ENCODE results near the gene C2orf42. TPM values are rescaled to one million over a fixed set of nuclear protein-coding genes. Genes with fewer than 3 reads are reported as not detected.

The C2orf42 gene
- total RNA-seq, 1 experiment from 2014 or later = 6.8 TPM

DNA sequence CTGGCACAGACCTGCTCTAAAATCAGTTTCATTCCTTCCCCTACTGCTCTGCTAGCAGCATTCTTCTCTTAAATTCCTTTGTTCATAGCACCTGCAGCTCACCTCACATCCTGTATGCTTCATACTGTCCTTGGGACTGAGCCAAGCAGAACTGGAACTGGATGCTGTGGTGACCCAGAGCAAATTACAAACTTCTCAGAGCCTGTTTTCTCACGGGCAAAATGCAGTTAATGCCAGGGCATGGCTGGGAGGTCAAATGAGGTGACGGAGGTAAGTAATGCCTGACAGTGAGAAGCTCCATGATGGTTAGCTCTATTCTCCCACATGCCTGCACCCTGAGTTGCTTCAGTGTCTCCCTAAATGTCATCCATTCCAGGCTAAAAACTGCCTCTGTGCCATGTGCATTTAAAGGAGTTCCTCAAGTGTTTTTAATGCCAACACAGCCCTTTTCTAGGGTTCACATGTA is 29.7 kb downstream of the C2orf42 start:
- ATAC-seq = peak; percentile 51
- CTCF ChIA-PET = no interaction called here
- POLR2A ChIA-PET = no interaction called here

DNA sequence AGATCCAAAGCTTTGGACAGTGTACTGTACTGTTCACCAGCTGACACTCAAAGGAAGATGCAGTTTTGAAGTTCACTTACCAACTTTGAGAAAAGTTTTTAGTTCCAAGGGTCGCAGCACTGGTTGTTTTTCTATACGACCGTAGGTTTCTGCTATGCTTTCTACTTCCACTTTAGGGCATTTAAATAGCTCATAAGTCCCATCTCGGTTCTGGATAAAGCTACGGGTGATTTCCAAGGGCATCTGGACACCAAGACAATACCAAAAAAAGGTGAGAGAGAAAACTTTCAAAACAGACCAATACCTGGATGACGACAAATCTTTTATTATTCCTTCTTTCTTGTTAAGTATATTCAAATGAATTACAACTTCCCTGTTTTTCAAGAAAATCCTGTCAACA is 30.3 kb downstream of the C2orf42 start:
- peaks cover 13% of the 10 kb centered on the region for H3K36me3 Mint-ChIP-seq
- H3K27me3 Mint-ChIP-seq (ENCODE audit: low read depth) = no peaks in the 10 kb centered on the region
- CTCF ChIA-PET = no interaction called here
- H3K27ac Mint-ChIP-seq = peak overlapping the region; percentile 38; the same call in 1 of the 2 replicates
- H3K4me1 Mint-ChIP-seq = no peaks in the 10 kb centered on the region
- no peak overlapping the region for H3K4me3 Mint-ChIP-seq
- ATAC-seq (no peak), DNase-seq (ENCODE audit: low spot score) (no peak)
- no peaks in the 10 kb centered on the region for H3K9me3 Mint-ChIP-seq
- POLR2A ChIA-PET = no interaction called here
- TF ChIP-seq, protein P1, sequence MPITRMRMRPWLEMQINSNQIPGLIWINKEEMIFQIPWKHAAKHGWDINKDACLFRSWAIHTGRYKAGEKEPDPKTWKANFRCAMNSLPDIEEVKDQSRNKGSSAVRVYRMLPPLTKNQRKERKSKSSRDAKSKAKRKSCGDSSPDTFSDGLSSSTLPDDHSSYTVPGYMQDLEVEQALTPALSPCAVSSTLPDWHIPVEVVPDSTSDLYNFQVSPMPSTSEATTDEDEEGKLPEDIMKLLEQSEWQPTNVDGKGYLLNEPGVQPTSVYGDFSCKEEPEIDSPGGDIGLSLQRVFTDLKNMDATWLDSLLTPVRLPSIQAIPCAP (CRISPR knock-in tag; IDR thresholded peaks at IDR 0.05) = no peak

More for the DNA sequence above, 29.7 kb downstream of the C2orf42 start:
- no peak overlapping the region for H3K4me3 Mint-ChIP-seq
- H3K27ac Mint-ChIP-seq = peak overlapping the region; percentile 38; the same call in 1 of the 2 replicates
- TF ChIP-seq, protein P2, sequence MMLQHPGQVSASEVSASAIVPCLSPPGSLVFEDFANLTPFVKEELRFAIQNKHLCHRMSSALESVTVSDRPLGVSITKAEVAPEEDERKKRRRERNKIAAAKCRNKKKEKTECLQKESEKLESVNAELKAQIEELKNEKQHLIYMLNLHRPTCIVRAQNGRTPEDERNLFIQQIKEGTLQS (CRISPR knock-in tag; conservative IDR thresholded peaks at IDR 0.05) = no peak
- TF ChIP-seq MXD4 (CRISPR knock-in tag; IDR thresholded peaks at IDR 0.05; ENCODE audit: borderline replicate concordance) = no peak
- TF ChIP-seq PRRX2 (CRISPR knock-in tag; IDR thresholded peaks at IDR 0.05) = no peak
- TF ChIP-seq ZNF263 (CRISPR knock-in tag; IDR thresholded peaks at IDR 0.05; ENCODE audit: low read depth) = no peak
- TF ChIP-seq, protein P3, sequence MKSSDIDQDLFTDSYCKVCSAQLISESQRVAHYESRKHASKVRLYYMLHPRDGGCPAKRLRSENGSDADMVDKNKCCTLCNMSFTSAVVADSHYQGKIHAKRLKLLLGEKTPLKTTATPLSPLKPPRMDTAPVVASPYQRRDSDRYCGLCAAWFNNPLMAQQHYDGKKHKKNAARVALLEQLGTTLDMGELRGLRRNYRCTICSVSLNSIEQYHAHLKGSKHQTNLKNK (CRISPR knock-in tag; IDR thresholded peaks at IDR 0.05) = no peak
- TF ChIP-seq RORB (CRISPR knock-in tag; IDR thresholded peaks at IDR 0.05) = no peak
- TF ChIP-seq, protein P4, sequence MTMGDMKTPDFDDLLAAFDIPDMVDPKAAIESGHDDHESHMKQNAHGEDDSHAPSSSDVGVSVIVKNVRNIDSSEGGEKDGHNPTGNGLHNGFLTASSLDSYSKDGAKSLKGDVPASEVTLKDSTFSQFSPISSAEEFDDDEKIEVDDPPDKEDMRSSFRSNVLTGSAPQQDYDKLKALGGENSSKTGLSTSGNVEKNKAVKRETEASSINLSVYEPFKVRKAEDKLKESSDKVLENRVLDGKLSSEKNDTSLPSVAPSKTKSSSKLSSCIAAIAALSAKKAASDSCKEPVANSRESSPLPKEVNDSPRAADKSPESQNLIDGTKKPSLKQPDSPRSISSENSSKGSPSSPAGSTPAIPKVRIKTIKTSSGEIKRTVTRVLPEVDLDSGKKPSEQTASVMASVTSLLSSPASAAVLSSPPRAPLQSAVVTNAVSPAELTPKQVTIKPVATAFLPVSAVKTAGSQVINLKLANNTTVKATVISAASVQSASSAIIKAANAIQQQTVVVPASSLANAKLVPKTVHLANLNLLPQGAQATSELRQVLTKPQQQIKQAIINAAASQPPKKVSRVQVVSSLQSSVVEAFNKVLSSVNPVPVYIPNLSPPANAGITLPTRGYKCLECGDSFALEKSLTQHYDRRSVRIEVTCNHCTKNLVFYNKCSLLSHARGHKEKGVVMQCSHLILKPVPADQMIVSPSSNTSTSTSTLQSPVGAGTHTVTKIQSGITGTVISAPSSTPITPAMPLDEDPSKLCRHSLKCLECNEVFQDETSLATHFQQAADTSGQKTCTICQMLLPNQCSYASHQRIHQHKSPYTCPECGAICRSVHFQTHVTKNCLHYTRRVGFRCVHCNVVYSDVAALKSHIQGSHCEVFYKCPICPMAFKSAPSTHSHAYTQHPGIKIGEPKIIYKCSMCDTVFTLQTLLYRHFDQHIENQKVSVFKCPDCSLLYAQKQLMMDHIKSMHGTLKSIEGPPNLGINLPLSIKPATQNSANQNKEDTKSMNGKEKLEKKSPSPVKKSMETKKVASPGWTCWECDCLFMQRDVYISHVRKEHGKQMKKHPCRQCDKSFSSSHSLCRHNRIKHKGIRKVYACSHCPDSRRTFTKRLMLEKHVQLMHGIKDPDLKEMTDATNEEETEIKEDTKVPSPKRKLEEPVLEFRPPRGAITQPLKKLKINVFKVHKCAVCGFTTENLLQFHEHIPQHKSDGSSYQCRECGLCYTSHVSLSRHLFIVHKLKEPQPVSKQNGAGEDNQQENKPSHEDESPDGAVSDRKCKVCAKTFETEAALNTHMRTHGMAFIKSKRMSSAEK (CRISPR knock-in tag; IDR thresholded peaks at IDR 0.05; ENCODE audit: borderline replicate concordance) = no peak
- TF ChIP-seq SMAD3 (CRISPR knock-in tag; IDR thresholded peaks at IDR 0.05; ENCODE audit: borderline replicate concordance) = no peak
- TF ChIP-seq, protein P5, sequence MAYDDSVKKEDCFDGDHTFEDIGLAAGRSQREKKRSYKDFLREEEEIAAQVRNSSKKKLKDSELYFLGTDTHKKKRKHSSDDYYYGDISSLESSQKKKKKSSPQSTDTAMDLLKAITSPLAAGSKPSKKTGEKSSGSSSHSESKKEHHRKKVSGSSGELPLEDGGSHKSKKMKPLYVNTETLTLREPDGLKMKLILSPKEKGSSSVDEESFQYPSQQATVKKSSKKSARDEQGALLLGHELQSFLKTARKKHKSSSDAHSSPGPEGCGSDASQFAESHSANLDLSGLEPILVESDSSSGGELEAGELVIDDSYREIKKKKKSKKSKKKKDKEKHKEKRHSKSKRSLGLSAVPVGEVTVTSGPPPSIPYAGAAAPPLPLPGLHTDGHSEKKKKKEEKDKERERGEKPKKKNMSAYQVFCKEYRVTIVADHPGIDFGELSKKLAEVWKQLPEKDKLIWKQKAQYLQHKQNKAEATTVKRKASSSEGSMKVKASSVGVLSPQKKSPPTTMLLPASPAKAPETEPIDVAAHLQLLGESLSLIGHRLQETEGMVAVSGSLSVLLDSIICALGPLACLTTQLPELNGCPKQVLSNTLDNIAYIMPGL (CRISPR knock-in tag; IDR thresholded peaks at IDR 0.05) = no peak
- TF ChIP-seq NR1H2 (CRISPR knock-in tag; IDR thresholded peaks at IDR 0.05) = no peak
- no peak for TF ChIP-seq FOXK1 (CRISPR knock-in tag; IDR thresholded peaks at IDR 0.05)
- TF ChIP-seq CREB1 (CRISPR knock-in tag; IDR thresholded peaks at IDR 0.05) = no peak
- no peak for TF ChIP-seq KAT7 (CRISPR knock-in tag; IDR thresholded peaks at IDR 0.05; ENCODE audit: borderline replicate concordance)
- TF ChIP-seq, protein P6, sequence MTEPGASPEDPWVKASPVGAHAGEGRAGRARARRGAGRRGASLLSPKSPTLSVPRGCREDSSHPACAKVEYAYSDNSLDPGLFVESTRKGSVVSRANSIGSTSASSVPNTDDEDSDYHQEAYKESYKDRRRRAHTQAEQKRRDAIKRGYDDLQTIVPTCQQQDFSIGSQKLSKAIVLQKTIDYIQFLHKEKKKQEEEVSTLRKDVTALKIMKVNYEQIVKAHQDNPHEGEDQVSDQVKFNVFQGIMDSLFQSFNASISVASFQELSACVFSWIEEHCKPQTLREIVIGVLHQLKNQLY (CRISPR knock-in tag; IDR thresholded peaks at IDR 0.05) = no peak
- TF ChIP-seq HMGA2 (CRISPR knock-in tag; IDR thresholded peaks at IDR 0.05) = no peak
- TF ChIP-seq, protein P7, sequence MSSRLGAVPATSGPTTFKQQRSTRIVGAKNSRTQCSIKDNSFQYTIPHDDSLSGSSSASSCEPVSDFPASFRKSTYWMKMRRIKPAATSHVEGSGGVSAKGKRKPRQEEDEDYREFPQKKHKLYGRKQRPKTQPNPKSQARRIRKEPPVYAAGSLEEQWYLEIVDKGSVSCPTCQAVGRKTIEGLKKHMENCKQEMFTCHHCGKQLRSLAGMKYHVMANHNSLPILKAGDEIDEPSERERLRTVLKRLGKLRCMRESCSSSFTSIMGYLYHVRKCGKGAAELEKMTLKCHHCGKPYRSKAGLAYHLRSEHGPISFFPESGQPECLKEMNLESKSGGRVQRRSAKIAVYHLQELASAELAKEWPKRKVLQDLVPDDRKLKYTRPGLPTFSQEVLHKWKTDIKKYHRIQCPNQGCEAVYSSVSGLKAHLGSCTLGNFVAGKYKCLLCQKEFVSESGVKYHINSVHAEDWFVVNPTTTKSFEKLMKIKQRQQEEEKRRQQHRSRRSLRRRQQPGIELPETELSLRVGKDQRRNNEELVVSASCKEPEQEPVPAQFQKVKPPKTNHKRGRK (CRISPR knock-in tag; IDR thresholded peaks at IDR 0.05; ENCODE audit: borderline replicate concordance) = no peak
- no peak for TF ChIP-seq CREM (CRISPR knock-in tag; IDR thresholded peaks at IDR 0.05)
- TF ChIP-seq ETV6 (CRISPR knock-in tag; IDR thresholded peaks at IDR 0.05) = no peak
- H3K4me1 Mint-ChIP-seq = no peaks in the 10 kb centered on the region
- peaks cover 14% of the 10 kb centered on the region for H3K36me3 Mint-ChIP-seq
- no peaks in the 10 kb centered on the region for H3K27me3 Mint-ChIP-seq (ENCODE audit: low read depth)
- DNase-seq (ENCODE audit: low spot score) = no peak
- no peaks in the 10 kb centered on the region for H3K9me3 Mint-ChIP-seq
